ENCODE data around the gene FHL1. TPM values are rescaled to one million over a fixed set of nuclear protein-coding genes. Genes with fewer than 3 reads are reported as not detected.

The FHL1 gene
- total RNA-seq, 1 experiment from 2014 or later: 20.0 TPM

DNA sequence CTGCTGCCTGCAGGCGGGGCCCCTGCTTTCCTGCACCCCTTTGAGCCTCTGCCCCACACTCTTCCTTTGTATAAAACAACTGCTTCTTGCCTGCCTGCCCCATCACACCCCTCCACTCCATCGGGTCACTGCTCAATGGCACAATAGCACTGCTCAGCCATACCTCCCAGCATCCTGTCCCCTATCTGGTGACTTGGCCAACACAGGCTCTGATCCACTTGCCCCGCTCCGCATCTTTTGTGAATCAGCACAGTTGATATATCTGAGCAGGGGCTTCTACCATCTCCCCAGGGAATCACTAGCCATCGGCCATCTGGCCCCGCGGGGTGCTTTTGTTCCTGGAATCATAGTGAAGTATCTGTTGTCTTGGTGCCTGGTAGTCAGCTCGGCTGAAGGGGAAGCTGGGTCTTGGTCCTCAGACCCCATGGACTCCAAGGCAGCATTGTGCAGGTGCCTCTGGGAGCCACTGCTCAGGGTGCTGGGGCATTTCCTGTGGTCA is 58.6 kb downstream of the FHL1 start:
- no peak overlapping the region for H3K27ac ChIP-seq (ENCODE audit: low read depth, low read length)
- TF ChIP-seq CBX3 (IDR thresholded peaks at IDR 0.05; ENCODE audit: low read depth) (no peak), EZH2 (IDR thresholded peaks at IDR 0.05) (no peak), ZBTB33 (IDR thresholded peaks at IDR 0.05; ENCODE audit: extremely low read depth, insufficient replicate concordance, low read length) (no peak), POLR2A (IDR thresholded peaks at IDR 0.05; ENCODE audit: borderline replicate concordance, extremely low read depth, insufficient read depth, insufficient read length) (no peak), FOSL1 (IDR thresholded peaks at IDR 0.05; ENCODE audit: low read depth) (no peak), ZNF274 (IDR thresholded peaks at IDR 0.05; ENCODE audit: low read depth, low read length) (no peak), ELF1 (IDR thresholded peaks at IDR 0.05; ENCODE audit: borderline replicate concordance, low read depth) (no peak), RAD21 (IDR thresholded peaks at IDR 0.05; ENCODE audit: low read depth) (no peak), YY1 (IDR thresholded peaks at IDR 0.05; ENCODE audit: extremely low read depth, insufficient replicate concordance, low read depth, low read length) (no peak), SRF (IDR thresholded peaks at IDR 0.05; ENCODE audit: low read depth) (no peak), JUND (IDR thresholded peaks at IDR 0.05) (no peak), ZFX (IDR thresholded peaks at IDR 0.05) (no peak), TCF7L2 (IDR thresholded peaks at IDR 0.05; ENCODE audit: borderline replicate concordance, extremely low read depth, insufficient read depth, insufficient read length) (no peak)
- TF ChIP-seq, protein P1, sequence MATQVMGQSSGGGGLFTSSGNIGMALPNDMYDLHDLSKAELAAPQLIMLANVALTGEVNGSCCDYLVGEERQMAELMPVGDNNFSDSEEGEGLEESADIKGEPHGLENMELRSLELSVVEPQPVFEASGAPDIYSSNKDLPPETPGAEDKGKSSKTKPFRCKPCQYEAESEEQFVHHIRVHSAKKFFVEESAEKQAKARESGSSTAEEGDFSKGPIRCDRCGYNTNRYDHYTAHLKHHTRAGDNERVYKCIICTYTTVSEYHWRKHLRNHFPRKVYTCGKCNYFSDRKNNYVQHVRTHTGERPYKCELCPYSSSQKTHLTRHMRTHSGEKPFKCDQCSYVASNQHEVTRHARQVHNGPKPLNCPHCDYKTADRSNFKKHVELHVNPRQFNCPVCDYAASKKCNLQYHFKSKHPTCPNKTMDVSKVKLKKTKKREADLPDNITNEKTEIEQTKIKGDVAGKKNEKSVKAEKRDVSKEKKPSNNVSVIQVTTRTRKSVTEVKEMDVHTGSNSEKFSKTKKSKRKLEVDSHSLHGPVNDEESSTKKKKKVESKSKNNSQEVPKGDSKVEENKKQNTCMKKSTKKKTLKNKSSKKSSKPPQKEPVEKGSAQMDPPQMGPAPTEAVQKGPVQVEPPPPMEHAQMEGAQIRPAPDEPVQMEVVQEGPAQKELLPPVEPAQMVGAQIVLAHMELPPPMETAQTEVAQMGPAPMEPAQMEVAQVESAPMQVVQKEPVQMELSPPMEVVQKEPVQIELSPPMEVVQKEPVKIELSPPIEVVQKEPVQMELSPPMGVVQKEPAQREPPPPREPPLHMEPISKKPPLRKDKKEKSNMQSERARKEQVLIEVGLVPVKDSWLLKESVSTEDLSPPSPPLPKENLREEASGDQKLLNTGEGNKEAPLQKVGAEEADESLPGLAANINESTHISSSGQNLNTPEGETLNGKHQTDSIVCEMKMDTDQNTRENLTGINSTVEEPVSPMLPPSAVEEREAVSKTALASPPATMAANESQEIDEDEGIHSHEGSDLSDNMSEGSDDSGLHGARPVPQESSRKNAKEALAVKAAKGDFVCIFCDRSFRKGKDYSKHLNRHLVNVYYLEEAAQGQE (IDR thresholded peaks at IDR 0.05; ENCODE audit: low read depth): no peak
- TF ChIP-seq, protein P2, sequence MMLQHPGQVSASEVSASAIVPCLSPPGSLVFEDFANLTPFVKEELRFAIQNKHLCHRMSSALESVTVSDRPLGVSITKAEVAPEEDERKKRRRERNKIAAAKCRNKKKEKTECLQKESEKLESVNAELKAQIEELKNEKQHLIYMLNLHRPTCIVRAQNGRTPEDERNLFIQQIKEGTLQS (IDR thresholded peaks at IDR 0.05): no peak
- TF ChIP-seq, protein P3, sequence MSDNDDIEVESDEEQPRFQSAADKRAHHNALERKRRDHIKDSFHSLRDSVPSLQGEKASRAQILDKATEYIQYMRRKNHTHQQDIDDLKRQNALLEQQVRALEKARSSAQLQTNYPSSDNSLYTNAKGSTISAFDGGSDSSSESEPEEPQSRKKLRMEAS (IDR thresholded peaks at IDR 0.05): no peak
- TF ChIP-seq, protein P4, sequence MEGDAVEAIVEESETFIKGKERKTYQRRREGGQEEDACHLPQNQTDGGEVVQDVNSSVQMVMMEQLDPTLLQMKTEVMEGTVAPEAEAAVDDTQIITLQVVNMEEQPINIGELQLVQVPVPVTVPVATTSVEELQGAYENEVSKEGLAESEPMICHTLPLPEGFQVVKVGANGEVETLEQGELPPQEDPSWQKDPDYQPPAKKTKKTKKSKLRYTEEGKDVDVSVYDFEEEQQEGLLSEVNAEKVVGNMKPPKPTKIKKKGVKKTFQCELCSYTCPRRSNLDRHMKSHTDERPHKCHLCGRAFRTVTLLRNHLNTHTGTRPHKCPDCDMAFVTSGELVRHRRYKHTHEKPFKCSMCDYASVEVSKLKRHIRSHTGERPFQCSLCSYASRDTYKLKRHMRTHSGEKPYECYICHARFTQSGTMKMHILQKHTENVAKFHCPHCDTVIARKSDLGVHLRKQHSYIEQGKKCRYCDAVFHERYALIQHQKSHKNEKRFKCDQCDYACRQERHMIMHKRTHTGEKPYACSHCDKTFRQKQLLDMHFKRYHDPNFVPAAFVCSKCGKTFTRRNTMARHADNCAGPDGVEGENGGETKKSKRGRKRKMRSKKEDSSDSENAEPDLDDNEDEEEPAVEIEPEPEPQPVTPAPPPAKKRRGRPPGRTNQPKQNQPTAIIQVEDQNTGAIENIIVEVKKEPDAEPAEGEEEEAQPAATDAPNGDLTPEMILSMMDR (IDR thresholded peaks at IDR 0.05 in 2 of 3, conservative IDR thresholded peaks at IDR 0.05 in 1 of 3; ENCODE audit: borderline replicate concordance in 1 of 3, insufficient read depth in 1 of 3, low read depth in 2 of 3, low read length in 2 of 3): no peak
- no peaks in the 10 kb centered on the region for H3K9me2 ChIP-seq (ENCODE audit: insufficient read depth)
- intact Hi-C loops (cut with micrococcal nuclease): no loop called here
- CTCF ChIA-PET: no interaction called here
- no peak overlapping the region for H3K9ac ChIP-seq (ENCODE audit: low read length)
- H3K79me2 ChIP-seq (ENCODE audit: insufficient read depth, low read length): no peaks in the 10 kb centered on the region
- no peaks in the 10 kb centered on the region for H3K9me3 ChIP-seq (ENCODE audit: control insufficient read depth in 1 of 2, insufficient read depth in 1 of 2, low read depth in 1 of 2, low read length in 2 of 2)
- POLR2A ChIA-PET: no interaction called here
- H3K36me3 ChIP-seq (ENCODE audit: control insufficient read depth in 1 of 2, insufficient read depth in 2 of 2, low read length in 2 of 2): no peaks in the 10 kb centered on the region
- H2AFZ ChIP-seq (ENCODE audit: low read depth, low read length, poor library complexity, severe bottlenecking): no peak overlapping the region
- RAD21 ChIA-PET (ENCODE audit: low non-redundant PET in 1 of 2, low total read pairs in 2 of 2, uncharacterized antibody in 2 of 2, unreplicated experiment in 2 of 2): no interaction called here
- BruUV-seq (replicated peaks): no TSS peak
- H3K4me2 ChIP-seq (ENCODE audit: low read length): no peak overlapping the region
- no peaks in the 10 kb centered on the region for H3K27me3 ChIP-seq (ENCODE audit: insufficient read depth, low read length)
- no peaks in the 10 kb centered on the region for H4K20me1 ChIP-seq (ENCODE audit: insufficient read depth)
- no peaks in the 10 kb centered on the region for H3K4me1 ChIP-seq (ENCODE audit: control insufficient read depth in 1 of 2, insufficient read depth in 2 of 2, low read length in 2 of 2)
- DNase-seq (ENCODE audit: low read depth, low spot score) (no peak), ATAC-seq (no peak)
- no peak overlapping the region for H3K4me3 ChIP-seq (replicated peaks in 1 of 2; ENCODE audit: low read depth in 1 of 2, low read length in 2 of 2)
